H9 (cell line): Measurements from ENCODE around the gene HACL1. TPM values are rescaled to one million over a fixed set of nuclear protein-coding genes. Genes with fewer than 3 reads are reported as not detected.

Source experiments
- DNase-seq: peaks from one replicate; pipeline ENCODE4 v3.0.0-alpha.2; 2017
- H2AFZ ChIP-seq: one replicate; pipeline ENCODE4 v1.6.1; 2013; ENCODE audit warnings: mild to moderate bottlenecking, low read length, control low read depth, moderate library complexity
- H2AK5ac ChIP-seq: 2 replicates; pipeline ENCODE4 v1.6.1; 2013; ENCODE audit warnings: low read length, control low read depth, mixed read lengths; ENCODE audit not compliant: insufficient read length
- H2BK120ac ChIP-seq: one replicate; pipeline ENCODE4 v1.6.1; 2013; ENCODE audit warnings: low read depth, mild to moderate bottlenecking, low read length, control low read depth, inconsistent platforms; ENCODE audit not compliant: poor library complexity, severe bottlenecking
- H2BK12ac ChIP-seq: 2 replicates; pipeline ENCODE4 v1.6.1; 2013; ENCODE audit warnings: low read length, control low read depth, mixed read lengths, low read depth; ENCODE audit not compliant: insufficient read length
- H2BK15ac ChIP-seq: 2 replicates; pipeline ENCODE4 v1.6.1; 2013; ENCODE audit warnings: low read depth, low read length, control low read depth
- H2BK20ac ChIP-seq: one replicate; pipeline ENCODE4 v1.6.1; 2013; ENCODE audit warnings: low read depth, mild to moderate bottlenecking, low read length, control low read depth, inconsistent platforms; ENCODE audit not compliant: poor library complexity, severe bottlenecking
- H2BK5ac ChIP-seq: 2 replicates; pipeline ENCODE4 v1.6.1; 2013; ENCODE audit warnings: low read length, control low read depth, mixed read lengths; ENCODE audit not compliant: insufficient read length
- H3K14ac ChIP-seq: 2 replicates; pipeline ENCODE4 v1.6.1; 2013; ENCODE audit warnings: low read length, control low read depth; ENCODE audit not compliant: insufficient read depth
- H3K18ac ChIP-seq: 2 replicates; pipeline ENCODE4 v1.6.1; 2013; ENCODE audit warnings: low read depth, mild to moderate bottlenecking, mixed read lengths, low read length, control low read depth; ENCODE audit not compliant: insufficient read length
- H3K23ac ChIP-seq: 2 replicates; pipeline ENCODE4 v1.6.1; 2013; ENCODE audit warnings: low read length, control low read depth, mixed read lengths, low read depth; ENCODE audit not compliant: insufficient read length
- H3K23me2 ChIP-seq: 2 replicates; pipeline ENCODE4 v1.6.1; 2013; ENCODE audit warnings: low read depth, mild to moderate bottlenecking, mixed read lengths, low read length, control low read depth; ENCODE audit not compliant: insufficient read length, poor library complexity, severe bottlenecking
- H3K27ac ChIP-seq: 2 replicates; pipeline ENCODE4 v1.5.1; 2013; ENCODE audit warnings: low read length, control low read depth, mixed read lengths, low read depth; ENCODE audit not compliant: insufficient read length
- H3K27me3 ChIP-seq: 2 replicates; pipeline ENCODE4 v1.6.1; 2013; ENCODE audit warnings: low read length, control low read depth, inconsistent platforms; ENCODE audit not compliant: insufficient read depth
- H3K4ac ChIP-seq: 2 replicates; pipeline ENCODE4 v1.6.1; 2013; ENCODE audit warnings: low read depth, mild to moderate bottlenecking, control low read depth, inconsistent platforms, low read length, moderate library complexity
- H3K4me1 ChIP-seq: 2 replicates; pipeline ENCODE4 v1.6.1; 2013; ENCODE audit warnings: low read length, control low read depth, inconsistent platforms; ENCODE audit not compliant: insufficient read depth
- H3K4me2 ChIP-seq: 2 replicates; pipeline ENCODE4 v1.6.1; 2013; ENCODE audit warnings: low read length, control low read depth, mixed read lengths; ENCODE audit not compliant: insufficient read length, insufficient read depth
- H3K56ac ChIP-seq: 2 replicates; pipeline ENCODE4 v1.6.1; 2013; ENCODE audit warnings: low read depth, mild to moderate bottlenecking, mixed read lengths, low read length, control low read depth; ENCODE audit not compliant: insufficient read length
- H3K79me1 ChIP-seq: 2 replicates; pipeline ENCODE4 v1.6.1; 2013; ENCODE audit warnings: low read depth, mild to moderate bottlenecking, moderate library complexity, low read length, control low read depth, inconsistent platforms; ENCODE audit not compliant: insufficient read depth, poor library complexity, severe bottlenecking
- H3K79me2 ChIP-seq: 2 replicates; pipeline ENCODE4 v1.6.1; 2013; ENCODE audit warnings: low read length, control low read depth, inconsistent platforms; ENCODE audit not compliant: insufficient read depth
- H3K9ac ChIP-seq: 2 replicates; pipeline ENCODE4 v1.6.1; 2013; ENCODE audit warnings: low read length, control low read depth, mixed read lengths; ENCODE audit not compliant: insufficient read length; ENCODE audit errors: extremely low read depth
- H3K9me3 ChIP-seq: one replicate; pipeline ENCODE4 v1.6.1; 2013; ENCODE audit warnings: low read depth, low read length, inconsistent platforms; ENCODE audit not compliant: control insufficient read depth
- H3T11ph ChIP-seq: one replicate; pipeline ENCODE4 v1.6.1; 2013; ENCODE audit warnings: mild to moderate bottlenecking, low read length, control low read depth, inconsistent platforms
- H4K20me1 ChIP-seq: one replicate; pipeline ENCODE4 v1.6.1; 2013; ENCODE audit not compliant: control insufficient read depth, insufficient read length, insufficient read depth
- H4K5ac ChIP-seq: 2 replicates; pipeline ENCODE4 v1.6.1; 2013; ENCODE audit warnings: low read depth, mild to moderate bottlenecking, mixed read lengths, low read length, control low read depth; ENCODE audit not compliant: insufficient read length
- H4K8ac ChIP-seq: replicated peaks from 2 replicates; pipeline ENCODE4 v1.6.1; 2013; ENCODE audit warnings: low read length, control low read depth, mixed read lengths, low read depth; ENCODE audit not compliant: insufficient read length
- H4K91ac ChIP-seq: 2 replicates; pipeline ENCODE4 v1.6.1; 2013; ENCODE audit warnings: low read depth, mild to moderate bottlenecking, moderate library complexity, mixed read lengths, low read length, control low read depth; ENCODE audit not compliant: insufficient read length
- H3K27ac Mint-ChIP-seq, 3 experiments: 2 replicates in 2 of 3; 3 replicates in 1 of 3; pipeline ENCODE4 v1.8.0; 2020 to 2021; ENCODE audit warnings: mixed read lengths in 3 of 3, mild to moderate bottlenecking in 1 of 3, moderate library complexity in 1 of 3
- H3K27me3 Mint-ChIP-seq: 2 replicates; pipeline ENCODE4 v1.8.0; 2021; ENCODE audit warnings: low read depth, mild to moderate bottlenecking, moderate library complexity, mixed read lengths
- H3K36me3 Mint-ChIP-seq, 3 experiments: 2 replicates in 2 of 3; 3 replicates in 1 of 3; pipeline ENCODE4 v1.8.0; 2020 to 2021; ENCODE audit warnings: low read depth in 3 of 3, mixed read lengths in 3 of 3; ENCODE audit not compliant: insufficient read depth in 1 of 3
- H3K4me1 Mint-ChIP-seq, 2 experiments: 2 replicates each; pipeline ENCODE4 v1.8.0; 2020; ENCODE audit warnings: mixed read lengths in 2 of 2
- H3K4me3 Mint-ChIP-seq, 2 experiments: 2 replicates in 1 of 2; 3 replicates in 1 of 2; pipeline ENCODE4 v1.8.0; 2020 to 2021; ENCODE audit warnings: mild to moderate bottlenecking in 2 of 2, mixed read lengths in 2 of 2, moderate library complexity in 1 of 2
- H3K9me3 Mint-ChIP-seq, 2 experiments: 2 replicates in 1 of 2; 3 replicates in 1 of 2; pipeline ENCODE4 v1.8.0; 2020; ENCODE audit warnings: mild to moderate bottlenecking in 2 of 2, mixed read lengths in 2 of 2, moderate library complexity in 1 of 2
- WGBS: extraction: QIAGEN DNeasy Blood & Tissue Kit; methylation state at CpG from one replicate; pipeline ENCODE4 v1.1.7; 2013; ENCODE audit warnings: missing lambda C conversion rate, low lambda C conversion rate, mixed read lengths; ENCODE audit not compliant: insufficient read length; ENCODE audit errors: extremely low coverage; 5-methylcytosine and 5-hydroxymethylcytosine counted together
- total RNA-seq: library from RNA; stranded (reverse); gene quantifications from 2 replicates; pipeline ENCODE4 v1.2.1, GENCODE V29; 2021
- TF ChIP-seq, protein P1 (sequence below): fragments of 200-600 bp; sonication (generic); conservative IDR thresholded peaks from 3 replicates; pipeline ENCODE4 v1.8.0; 2021; ENCODE audit warnings: antibody characterized with exemption, mild to moderate bottlenecking

The HACL1 gene
- total RNA-seq, 1 experiment from 2014 or later = 52.6 TPM

DNA sequence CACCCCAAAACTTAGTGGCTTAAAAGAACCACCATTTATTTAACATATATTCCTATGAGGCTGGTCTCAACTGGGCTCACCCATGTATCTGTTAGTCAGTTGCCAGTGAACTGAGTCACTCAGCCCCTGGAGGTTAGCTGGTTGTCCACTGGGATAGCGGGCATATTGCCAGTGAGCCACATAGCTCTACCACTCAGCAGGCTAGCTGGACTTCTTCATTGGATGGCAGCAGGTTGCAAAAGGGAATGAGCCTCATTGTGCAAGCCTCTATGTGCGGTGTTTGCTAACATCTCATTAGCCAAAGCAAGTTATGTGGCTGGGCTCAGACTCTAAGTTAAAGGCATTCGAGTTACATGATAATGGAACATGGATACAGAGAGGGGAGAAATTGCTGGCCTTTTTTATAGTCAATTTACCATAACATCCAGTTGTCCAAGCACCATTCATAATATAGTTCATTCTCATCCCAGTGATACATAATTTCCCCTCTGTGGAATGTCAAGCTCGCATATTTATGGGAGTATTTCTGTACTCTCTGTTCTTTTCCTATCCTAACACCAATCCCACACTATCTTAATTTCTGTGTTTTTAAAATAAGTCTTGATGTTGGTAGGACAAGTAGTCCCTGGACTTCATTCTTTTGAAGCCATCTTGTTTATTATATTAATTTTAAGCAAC lies 8.9 kb upstream of the HACL1 start:
- H2BK12ac ChIP-seq = no peak overlapping the region
- no peak overlapping the region for H2AK5ac ChIP-seq
- no peak overlapping the region for H2BK20ac ChIP-seq
- no peak overlapping the region for H3K9ac ChIP-seq
- no peaks in the 10 kb centered on the region for H3K4me1 ChIP-seq
- H4K91ac ChIP-seq = no peak overlapping the region
- H3K27ac ChIP-seq = no peak overlapping the region
- no peak overlapping the region for H4K8ac ChIP-seq
- no peaks in the 10 kb centered on the region for H3K9me3 ChIP-seq
- H3K9me3 Mint-ChIP-seq = no peaks in the 10 kb centered on the region
- H3K4me2 ChIP-seq = no peak overlapping the region
- no peaks in the 10 kb centered on the region for H3K23me2 ChIP-seq
- H3T11ph ChIP-seq = no peak overlapping the region
- no peak overlapping the region for H3K27ac Mint-ChIP-seq
- no peak overlapping the region for H2BK120ac ChIP-seq
- H3K23ac ChIP-seq = no peak overlapping the region
- H3K27me3 ChIP-seq = no peaks in the 10 kb centered on the region
- WGBS = no CpG with 5 or more reads among the region's 4 CpGs
- H3K56ac ChIP-seq = no peak overlapping the region
- H3K18ac ChIP-seq = no peak overlapping the region
- H2BK15ac ChIP-seq = no peak overlapping the region
- no peak for DNase-seq
- no peaks in the 10 kb centered on the region for H3K79me2 ChIP-seq
- H4K20me1 ChIP-seq = no peaks in the 10 kb centered on the region
- TF ChIP-seq, protein P1, sequence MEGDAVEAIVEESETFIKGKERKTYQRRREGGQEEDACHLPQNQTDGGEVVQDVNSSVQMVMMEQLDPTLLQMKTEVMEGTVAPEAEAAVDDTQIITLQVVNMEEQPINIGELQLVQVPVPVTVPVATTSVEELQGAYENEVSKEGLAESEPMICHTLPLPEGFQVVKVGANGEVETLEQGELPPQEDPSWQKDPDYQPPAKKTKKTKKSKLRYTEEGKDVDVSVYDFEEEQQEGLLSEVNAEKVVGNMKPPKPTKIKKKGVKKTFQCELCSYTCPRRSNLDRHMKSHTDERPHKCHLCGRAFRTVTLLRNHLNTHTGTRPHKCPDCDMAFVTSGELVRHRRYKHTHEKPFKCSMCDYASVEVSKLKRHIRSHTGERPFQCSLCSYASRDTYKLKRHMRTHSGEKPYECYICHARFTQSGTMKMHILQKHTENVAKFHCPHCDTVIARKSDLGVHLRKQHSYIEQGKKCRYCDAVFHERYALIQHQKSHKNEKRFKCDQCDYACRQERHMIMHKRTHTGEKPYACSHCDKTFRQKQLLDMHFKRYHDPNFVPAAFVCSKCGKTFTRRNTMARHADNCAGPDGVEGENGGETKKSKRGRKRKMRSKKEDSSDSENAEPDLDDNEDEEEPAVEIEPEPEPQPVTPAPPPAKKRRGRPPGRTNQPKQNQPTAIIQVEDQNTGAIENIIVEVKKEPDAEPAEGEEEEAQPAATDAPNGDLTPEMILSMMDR = no peak
- peaks cover 9 to 11% of the 10 kb centered on the region in 2 experiments; a peak in 3 of 4 replicates for H3K4me1 Mint-ChIP-seq
- no peak overlapping the region for H2AFZ ChIP-seq
- H3K79me1 ChIP-seq = no peaks in the 10 kb centered on the region
- H3K14ac ChIP-seq = no peak overlapping the region
- no peak overlapping the region for H3K4me3 Mint-ChIP-seq
- no peak overlapping the region for H2BK5ac ChIP-seq
- H4K5ac ChIP-seq = no peak overlapping the region
- no peak overlapping the region for H3K4ac ChIP-seq
- peaks cover 0 to 2% (median under 1%) of the 10 kb centered on the region in 3 experiments; a peak in 4 of 7 replicates for H3K36me3 Mint-ChIP-seq
- H3K27me3 Mint-ChIP-seq = no peaks in the 10 kb centered on the region
